ENCODE data around the gene PVALEF. TPM values are rescaled to one million over a fixed set of nuclear protein-coding genes. Genes with fewer than 3 reads are reported as not detected.
"Not testable (repeated sequence)": the region's sequence is repeated elsewhere in the genome, so short reads cannot be mapped to it uniquely, and the experiment has no call there.

The PVALEF gene
- total RNA-seq, 2 experiments from 2014 or later: not detected

- intact Hi-C loops (cut with DNase I, micrococcal nuclease): no loop called here
- no peak overlapping the region for H3K27ac Mint-ChIP-seq
- H3K36me3 Mint-ChIP-seq (ENCODE audit: low read depth): no peaks in the 10 kb centered on the region
- ChIA-PET CTCF (interaction anchor here (1.1 kb wide), 1 partner anchor 290 kb away, joined by 4 read pairs; no protein-coding TSS in a partner anchor), POLR2A (no interaction called here)
- DNase-seq: no peak
- ATAC-seq: no peak
- H3K27me3 Mint-ChIP-seq: no peaks in the 10 kb centered on the region
- no peaks in the 10 kb centered on the region for H3K4me1 Mint-ChIP-seq
- H3K4me3 Mint-ChIP-seq: no peak overlapping the region
- H3K9me3 Mint-ChIP-seq (ENCODE audit: low read depth): peaks cover 11% of the 10 kb centered on the region
Measured at GRCh38 chr17:81139428-81139827, 25.9 kb upstream of the PVALEF start.

- Mint-ChIP-seq H3K9me3 (ENCODE audit: low read depth) (peaks cover 11% of the 10 kb centered on the region), H3K27me3 (no peaks in the 10 kb centered on the region), H3K36me3 (ENCODE audit: low read depth) (no peaks in the 10 kb centered on the region), H3K4me3 (no peak overlapping the region), H3K4me1 (no peaks in the 10 kb centered on the region), H3K27ac (no peak overlapping the region)
- no peak for DNase-seq
- ATAC-seq: no peak
- intact Hi-C loops (cut with DNase I, micrococcal nuclease): no loop called here
- ChIA-PET POLR2A (no interaction called here), CTCF (interaction anchor here (1.1 kb wide), 1 partner anchor 290 kb away, joined by 4 read pairs; no protein-coding TSS in a partner anchor)
Measured at GRCh38 chr17:81140018-81140417, 25.3 kb upstream of the PVALEF start.

- DNase-seq (no peak), ATAC-seq (no peak)
- POLR2A ChIA-PET: no interaction called here
- intact Hi-C loops (cut with DNase I, micrococcal nuclease): no loop called here
- Mint-ChIP-seq H3K4me3 (no peak overlapping the region), H3K9me3 (ENCODE audit: low read depth) (peaks cover 11% of the 10 kb centered on the region), H3K36me3 (ENCODE audit: low read depth) (no peaks in the 10 kb centered on the region), H3K27ac (no peak overlapping the region), H3K4me1 (no peaks in the 10 kb centered on the region), H3K27me3 (no peaks in the 10 kb centered on the region)
- CTCF ChIA-PET: no interaction called here
Measured at GRCh38 chr17:81140695-81141094, 24.6 kb upstream of the PVALEF start.

- H3K9me3 Mint-ChIP-seq (ENCODE audit: low read depth): peaks cover 10% of the 10 kb centered on the region
- no peaks in the 10 kb centered on the region for H3K36me3 Mint-ChIP-seq (ENCODE audit: low read depth)
- intact Hi-C loops (cut with DNase I, micrococcal nuclease): loop anchor here (1.0 to 2.0 kb wide), 3 partner anchors 98 to 342 kb away; no protein-coding TSS in a partner anchor
- no peaks in the 10 kb centered on the region for H3K4me1 Mint-ChIP-seq
- ChIA-PET POLR2A (no interaction called here), CTCF (interaction anchor here (0.6 to 1.4 kb wide), 6 partner anchors 20 to 342 kb away, joined by 3 to 6 read pairs (median 3); no protein-coding TSS in a partner anchor)
- ATAC-seq: peak; percentile 93
- no peak overlapping the region for H3K4me3 Mint-ChIP-seq
- H3K27me3 Mint-ChIP-seq: no peaks in the 10 kb centered on the region
- peak; percentile 80 for DNase-seq
- no peak overlapping the region for H3K27ac Mint-ChIP-seq
Measured at GRCh38 chr17:81142301-81143199, 22.8 kb upstream of the PVALEF start.

- Mint-ChIP-seq H3K9me3 (ENCODE audit: low read depth) (peaks cover 8% of the 10 kb centered on the region), H3K27me3 (no peaks in the 10 kb centered on the region), H3K27ac (no peak overlapping the region), H3K4me3 (no peak overlapping the region), H3K4me1 (no peaks in the 10 kb centered on the region), H3K36me3 (ENCODE audit: low read depth) (no peaks in the 10 kb centered on the region)
- ChIA-PET POLR2A (no interaction called here), CTCF (interaction anchor here (0.9 to 1.4 kb wide), 3 partner anchors 87 to 342 kb away, joined by 3 to 6 read pairs (median 3); no protein-coding TSS in a partner anchor)
- intact Hi-C loops (cut with DNase I, micrococcal nuclease): loop anchor here in 1 of 2 experiments (2.0 kb wide), 1 partner anchor 98 kb away; no protein-coding TSS in a partner anchor
- ATAC-seq (no peak), DNase-seq (no peak)
Measured at GRCh38 chr17:81143200-81143527, 22.1 kb upstream of the PVALEF start.

- H3K4me1 Mint-ChIP-seq: no peaks in the 10 kb centered on the region
- intact Hi-C loops (cut with DNase I, micrococcal nuclease): loop anchor here in 1 of 2 experiments (2.0 kb wide), 1 partner anchor 97 kb away; no protein-coding TSS in a partner anchor
- POLR2A ChIA-PET: no interaction called here
- H3K36me3 Mint-ChIP-seq (ENCODE audit: low read depth): no peaks in the 10 kb centered on the region
- DNase-seq: no peak
- peaks cover 3% of the 10 kb centered on the region for H3K27me3 Mint-ChIP-seq
- CTCF ChIA-PET: interaction anchor here (1.4 kb wide), 1 partner anchor 341 kb away, joined by 3 read pairs; no protein-coding TSS in a partner anchor
- H3K9me3 Mint-ChIP-seq (ENCODE audit: low read depth): peaks cover under 1% of the 10 kb centered on the region
- no peak overlapping the region for H3K27ac Mint-ChIP-seq
- H3K4me3 Mint-ChIP-seq: no peak overlapping the region
- ATAC-seq: no peak
Measured at GRCh38 chr17:81143717-81144422, 21.4 kb upstream of the PVALEF start.

GRCh38 chr17:81144423-81144781 is 20.9 kb upstream of the PVALEF start:
- CTCF ChIA-PET: no interaction called here
- ATAC-seq (no peak), DNase-seq (no peak)
- Mint-ChIP-seq H3K4me1 (no peaks in the 10 kb centered on the region), H3K36me3 (ENCODE audit: low read depth) (no peaks in the 10 kb centered on the region), H3K27ac (no peak overlapping the region), H3K9me3 (ENCODE audit: low read depth) (no peaks in the 10 kb centered on the region), H3K4me3 (no peak overlapping the region), H3K27me3 (peaks cover 3% of the 10 kb centered on the region)
- POLR2A ChIA-PET: no interaction called here
- intact Hi-C loops (cut with DNase I, micrococcal nuclease): no loop called here

GRCh38 chr17:81146208-81146607 is 19.1 kb upstream of the PVALEF start:
- H3K9me3 Mint-ChIP-seq (ENCODE audit: low read depth); DNase-seq; H3K4me3 Mint-ChIP-seq; H3K27ac Mint-ChIP-seq; intact Hi-C loops (cut with DNase I, micrococcal nuclease); H3K36me3 Mint-ChIP-seq (ENCODE audit: low read depth); POLR2A ChIA-PET; ATAC-seq; H3K4me1 Mint-ChIP-seq; H3K27me3 Mint-ChIP-seq: not testable (repeated sequence)
- CTCF ChIA-PET: interaction anchor here (0.6 to 1.1 kb wide), 2 partner anchors 54 to 107 kb away, joined by 3 to 4 read pairs; no protein-coding TSS in a partner anchor

GRCh38 chr17:81147701-81148100 is 17.6 kb upstream of the PVALEF start:
- H3K4me3 Mint-ChIP-seq: no peak overlapping the region
- ChIA-PET POLR2A (no interaction called here), CTCF (no interaction called here)
- H3K9me3 Mint-ChIP-seq (ENCODE audit: low read depth): no peaks in the 10 kb centered on the region
- ATAC-seq (no peak), DNase-seq (no peak)
- H3K4me1 Mint-ChIP-seq: no peaks in the 10 kb centered on the region
- no peak overlapping the region for H3K27ac Mint-ChIP-seq
- H3K27me3 Mint-ChIP-seq: peaks cover 3% of the 10 kb centered on the region
- intact Hi-C loops (cut with DNase I, micrococcal nuclease): no loop called here
- H3K36me3 Mint-ChIP-seq (ENCODE audit: low read depth): no peaks in the 10 kb centered on the region

GRCh38 chr17:81148571-81148970 is 16.7 kb upstream of the PVALEF start:
- POLR2A ChIA-PET: no interaction called here
- Mint-ChIP-seq H3K4me3 (no peak overlapping the region), H3K9me3 (ENCODE audit: low read depth) (no peaks in the 10 kb centered on the region), H3K27ac (no peak overlapping the region), H3K36me3 (ENCODE audit: low read depth) (no peaks in the 10 kb centered on the region), H3K27me3 (peaks cover 3% of the 10 kb centered on the region), H3K4me1 (no peaks in the 10 kb centered on the region)
- intact Hi-C loops (cut with DNase I, micrococcal nuclease): no loop called here
- DNase-seq: no peak
- ATAC-seq: no peak
- CTCF ChIA-PET: interaction anchor here (0.5 kb wide), 1 partner anchor 54 kb away, joined by 5 read pairs; no protein-coding TSS in a partner anchor

GRCh38 chr17:81148986-81149533 is 16.2 kb upstream of the PVALEF start:
- Mint-ChIP-seq H3K9me3 (ENCODE audit: low read depth) (no peaks in the 10 kb centered on the region), H3K4me3 (no peak overlapping the region), H3K27me3 (peaks cover 3% of the 10 kb centered on the region), H3K4me1 (no peaks in the 10 kb centered on the region), H3K27ac (no peak overlapping the region), H3K36me3 (ENCODE audit: low read depth) (no peaks in the 10 kb centered on the region)
- POLR2A ChIA-PET: no interaction called here
- ATAC-seq (no peak), DNase-seq (no peak)
- intact Hi-C loops (cut with DNase I, micrococcal nuclease): no loop called here
- CTCF ChIA-PET: no interaction called here
